HG03103 (cell line): Measurements from ENCODE around the gene AGXT.

Source experiments
- ATAC-seq: cut with Tn5 transposase; IDR thresholded peaks from one replicate; pipeline ENCODE4 v1.9.1; 2021; ENCODE audit warnings: low read depth; ENCODE audit not compliant: unreplicated experiment

Gene AGXT

GRCh38 chr2:240884221-240884620, 15.6 kb downstream of the AGXT start:
- ATAC-seq = no peak

- ATAC-seq = no peak
Observed at GRCh38 chr2:240884745-240885144, 16.1 kb downstream of the AGXT start.

DNA sequence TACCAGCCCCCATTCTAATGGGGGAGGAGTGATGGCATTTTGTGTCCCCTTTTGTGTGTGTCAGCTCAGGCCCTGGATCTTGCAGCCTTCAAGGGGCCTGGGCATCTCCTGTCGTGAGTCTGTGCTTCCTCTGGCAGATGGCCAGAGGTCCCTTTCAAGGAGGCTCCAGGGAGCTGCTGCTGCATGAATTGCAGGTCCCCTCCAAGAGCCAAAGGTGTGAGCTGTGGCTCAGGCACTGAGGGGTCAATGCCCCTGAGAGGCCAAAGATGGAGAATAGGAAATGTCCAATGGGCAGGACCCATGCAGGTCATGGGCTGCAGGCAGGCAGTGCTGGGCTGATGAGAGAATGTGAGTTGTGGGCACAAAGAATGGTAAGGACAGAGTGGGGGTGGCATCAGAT, 16.9 kb downstream of the AGXT start:
- ATAC-seq = no peak

GRCh38 chr2:240886023-240886565, 17.5 kb downstream of the AGXT start:
- ATAC-seq = no peak

GRCh38 chr2:240886678-240887609, 18.3 kb downstream of the AGXT start:
- ATAC-seq = no peak

DNA sequence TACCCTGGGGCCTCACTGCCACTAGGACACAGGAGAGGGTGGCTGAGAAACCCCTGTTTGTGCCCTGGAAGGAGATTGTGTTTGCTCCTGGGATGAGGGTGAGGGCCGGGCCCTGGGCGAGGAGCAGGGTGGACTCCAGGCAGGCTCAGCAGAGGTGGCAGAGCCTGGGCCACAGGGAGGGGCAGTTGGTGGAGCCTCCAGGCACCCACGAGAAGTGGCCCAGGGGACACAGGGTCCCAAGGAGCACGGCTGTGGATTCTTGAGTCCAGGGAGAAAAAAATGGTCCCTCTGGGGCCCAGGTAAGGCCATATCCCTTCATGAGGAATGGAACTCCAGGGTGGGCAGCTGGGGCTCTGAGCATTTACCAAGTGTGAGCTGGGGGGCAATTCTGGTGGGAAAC, 19.0 kb downstream of the AGXT start:
- ATAC-seq = no peak

- ATAC-seq = no peak
Observed at GRCh38 chr2:240888130-240888889, 19.7 kb downstream of the AGXT start.

GRCh38 chr2:240888890-240889573, 20.4 kb downstream of the AGXT start:
- ATAC-seq = no peak

- no peak for ATAC-seq
Observed at GRCh38 chr2:240889601-240890560, 21.3 kb downstream of the AGXT start.

DNA sequence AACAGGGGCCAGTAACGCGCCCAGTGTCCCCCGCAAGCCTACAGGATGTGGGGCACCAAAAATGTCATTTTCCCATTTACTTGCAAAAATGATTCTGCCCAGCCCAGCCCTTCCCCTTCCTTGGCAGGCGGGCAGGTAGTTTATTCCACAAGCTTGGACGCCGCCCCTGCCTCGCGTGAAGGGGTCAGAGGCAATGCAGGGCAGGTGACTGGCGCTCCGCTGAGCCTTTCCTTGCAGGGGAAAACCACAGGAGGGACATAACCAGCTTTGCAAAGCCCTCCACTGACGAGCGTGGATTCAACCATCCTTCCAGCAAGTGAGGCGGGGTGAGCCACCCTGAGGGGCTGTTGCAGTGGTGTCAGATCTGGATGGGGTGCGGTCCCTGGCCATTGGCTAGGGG, 22.1 kb downstream of the AGXT start:
- no peak for ATAC-seq

GRCh38 chr2:240891492-240892340, 23.1 kb downstream of the AGXT start:
- no peak for ATAC-seq

DNA sequence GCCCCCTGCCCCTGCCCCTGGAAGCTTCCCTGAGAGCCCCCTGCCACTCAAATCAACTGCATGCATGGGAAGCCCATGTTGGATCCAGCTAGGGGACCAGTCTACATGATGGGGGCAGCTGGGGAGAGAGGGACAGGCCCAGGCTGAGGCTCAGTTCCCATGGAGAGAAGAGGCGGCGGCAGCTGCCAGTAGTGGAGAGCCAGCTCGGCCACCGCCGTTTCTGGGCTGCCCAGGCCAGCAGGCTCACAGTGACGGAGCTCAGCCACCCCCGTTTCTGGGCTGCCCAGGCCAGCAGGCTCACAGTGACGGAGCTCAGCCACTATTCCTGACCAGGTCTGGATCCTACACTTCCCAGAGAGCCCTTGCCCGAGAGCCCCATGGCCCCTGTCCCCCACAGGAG, 23.7 kb downstream of the AGXT start:
- no peak for ATAC-seq

DNA sequence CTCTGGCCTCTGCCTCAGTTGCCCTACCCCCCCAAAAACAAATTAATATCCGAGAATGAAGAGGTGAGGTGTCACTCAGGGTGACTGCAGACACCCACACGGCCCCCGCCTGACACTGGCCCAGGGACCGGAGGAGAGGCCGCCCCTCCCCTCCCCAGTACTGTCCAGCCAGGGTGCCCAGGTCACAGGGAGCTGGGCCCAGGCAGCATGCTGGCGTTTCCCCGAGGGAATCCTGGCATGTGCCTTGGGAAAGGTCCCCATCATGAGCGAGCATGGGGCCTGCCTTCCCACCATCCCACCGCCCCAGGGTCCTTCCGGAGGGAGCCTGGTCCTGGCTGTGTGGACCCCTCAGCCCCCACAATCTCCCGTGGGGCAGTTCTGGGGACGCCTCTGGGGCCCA, 24.3 kb downstream of the AGXT start:
- no peak for ATAC-seq

GRCh38 chr2:240893363-240893844, 24.8 kb downstream of the AGXT start:
- no peak for ATAC-seq

DNA sequence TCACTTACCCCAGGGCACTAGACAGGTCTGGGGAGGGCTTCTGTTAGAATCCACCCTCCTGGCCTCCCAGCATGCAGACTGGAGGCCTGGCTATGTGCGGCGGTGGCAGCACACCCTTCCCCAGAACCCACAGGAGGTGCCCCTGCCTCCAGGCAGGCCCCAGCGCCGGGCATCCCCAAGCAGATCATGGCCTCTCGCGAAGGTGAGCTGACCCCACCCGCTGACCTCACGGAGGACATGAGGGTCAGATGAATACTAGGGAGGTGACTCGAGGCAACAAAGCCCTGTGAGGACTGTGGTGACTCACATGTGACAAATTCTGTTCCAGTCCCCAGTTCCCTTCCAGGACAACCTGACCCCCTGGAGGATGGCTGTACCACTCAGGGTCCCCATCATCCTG, 25.4 kb downstream of the AGXT start:
- ATAC-seq = no peak

GRCh38 chr2:240894836-240895558, 26.4 kb downstream of the AGXT start:
- no peak for ATAC-seq

DNA sequence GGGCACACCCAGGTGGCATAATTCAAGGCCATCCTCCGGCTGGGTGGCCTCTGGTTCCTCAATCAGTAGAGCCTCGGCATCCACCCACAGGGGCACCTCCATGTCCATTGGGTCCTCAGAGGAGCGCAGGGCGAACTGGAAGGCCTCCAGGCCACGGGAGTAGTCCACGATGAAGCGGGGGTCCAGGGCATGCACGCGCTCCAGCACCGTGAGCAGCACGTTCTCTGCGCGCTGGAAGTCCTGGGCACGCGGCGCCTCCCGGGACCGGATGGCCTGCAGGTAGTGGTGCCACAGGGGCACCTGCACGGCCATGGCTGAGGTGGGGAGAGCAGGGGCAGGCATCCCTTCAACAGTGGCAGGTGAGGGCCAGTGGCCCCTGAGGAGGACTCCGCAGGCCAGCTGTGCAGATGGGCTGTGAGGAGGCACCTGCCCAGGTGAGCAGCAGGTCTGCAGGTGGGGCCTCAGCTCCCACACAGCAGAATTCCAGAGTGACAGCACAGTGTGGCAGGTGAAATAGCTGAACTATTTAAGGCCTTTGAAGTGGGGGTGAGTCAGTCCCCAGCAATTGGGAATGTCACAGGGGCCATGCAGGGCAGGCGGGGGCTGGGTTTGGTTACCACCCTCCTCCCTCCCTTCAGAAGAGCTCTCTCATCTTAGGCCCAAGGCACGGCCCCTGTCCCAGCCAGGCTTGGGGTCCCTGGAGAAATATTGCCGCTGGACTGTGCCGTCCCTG, 27.2 kb downstream of the AGXT start, which contains the start of gene MAB21L4:
MAB21L4 (minus strand) TSS at position 501 of the 733 bp plus-strand sequence; CDS start at position 342, 159 bp downstream.
- ATAC-seq = no peak
